ENCODE measurements around the gene HTRA1.
A peak's percentile ranks its signal among the peaks of the same experiment; 100 is the strongest.

Gene HTRA1

DNA sequence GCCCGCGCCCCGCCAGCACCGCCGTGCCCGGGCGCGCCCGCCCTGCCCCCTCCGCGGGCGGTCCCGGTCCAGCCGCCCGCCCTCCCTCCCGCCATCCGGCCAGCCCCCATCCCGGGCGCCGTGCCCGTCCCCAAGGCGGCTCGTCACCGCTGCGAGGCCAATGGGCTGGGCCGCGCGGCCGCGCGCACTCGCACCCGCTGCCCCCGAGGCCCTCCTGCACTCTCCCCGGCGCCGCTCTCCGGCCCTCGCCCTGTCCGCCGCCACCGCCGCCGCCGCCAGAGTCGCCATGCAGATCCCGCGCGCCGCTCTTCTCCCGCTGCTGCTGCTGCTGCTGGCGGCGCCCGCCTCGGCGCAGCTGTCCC is at the start of gene HTRA1:
Gene HTRA1, plus strand, starts transcription at position 187 of the 362 bp plus-strand sequence. Its CDS starts 100 bp downstream, at position 287.
- DNase-seq (ENCODE audit: low spot score): peak; percentile 78

DNA sequence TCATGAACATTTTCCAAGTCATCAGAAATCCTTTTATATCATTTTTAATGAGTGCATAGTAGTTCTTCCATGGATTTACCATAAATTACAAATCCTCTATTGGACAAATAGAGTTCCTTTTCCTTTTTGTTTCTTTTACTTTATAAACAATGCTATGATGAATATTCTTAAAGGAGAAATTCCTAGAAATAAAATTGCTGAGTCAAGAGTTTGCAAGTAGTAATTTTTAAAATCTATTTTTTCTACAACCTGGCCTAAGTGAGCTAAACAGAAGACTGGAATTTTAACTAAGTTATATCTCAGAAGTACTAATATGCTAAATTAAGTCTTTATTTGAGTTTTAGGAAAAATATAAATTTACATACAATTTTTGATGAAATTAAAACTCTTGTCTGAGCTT is 48.0 kb upstream of the HTRA1 start:
- DNase-seq (ENCODE audit: low spot score): no peak

DNA sequence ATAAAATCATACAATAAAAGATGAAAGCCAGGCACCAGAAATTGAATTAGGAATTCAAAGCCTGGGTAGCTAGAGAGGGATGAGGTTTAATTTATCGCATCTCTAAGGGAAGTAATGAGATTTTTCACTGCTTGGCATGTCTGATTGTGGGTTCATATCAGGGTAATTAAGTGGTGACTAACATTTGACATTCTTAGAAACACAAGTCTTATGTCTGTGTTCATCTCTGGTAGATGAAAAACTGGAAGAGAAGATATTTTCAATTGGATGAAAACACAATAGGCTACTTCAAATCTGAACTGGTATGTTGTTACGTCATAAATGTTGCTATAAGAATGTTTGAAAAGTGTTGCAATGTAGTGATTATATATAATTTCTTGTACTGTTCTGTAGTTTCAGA is 43.7 kb upstream of the HTRA1 start:
- DNase-seq (ENCODE audit: low spot score): no peak

DNA sequence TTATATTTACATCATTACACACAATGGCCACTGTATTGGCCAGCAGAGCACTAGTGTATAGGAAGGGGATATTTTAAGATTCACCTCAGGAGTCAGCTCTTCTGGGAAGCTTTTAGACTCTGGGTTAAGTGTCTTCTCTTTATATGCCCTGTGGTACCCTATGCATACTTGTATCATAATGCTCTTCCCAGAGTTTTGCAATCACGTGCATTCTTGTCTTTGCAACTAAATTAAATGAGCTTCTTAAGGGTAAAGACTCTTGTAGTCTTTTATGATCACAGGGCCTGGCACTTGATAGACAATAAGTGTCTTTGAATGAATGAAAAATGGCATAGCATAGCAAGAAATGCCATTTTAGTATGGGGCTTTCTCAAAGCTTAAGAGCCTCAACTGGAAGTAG is 42.3 kb upstream of the HTRA1 start:
- DNase-seq (ENCODE audit: low spot score): no peak

DNA sequence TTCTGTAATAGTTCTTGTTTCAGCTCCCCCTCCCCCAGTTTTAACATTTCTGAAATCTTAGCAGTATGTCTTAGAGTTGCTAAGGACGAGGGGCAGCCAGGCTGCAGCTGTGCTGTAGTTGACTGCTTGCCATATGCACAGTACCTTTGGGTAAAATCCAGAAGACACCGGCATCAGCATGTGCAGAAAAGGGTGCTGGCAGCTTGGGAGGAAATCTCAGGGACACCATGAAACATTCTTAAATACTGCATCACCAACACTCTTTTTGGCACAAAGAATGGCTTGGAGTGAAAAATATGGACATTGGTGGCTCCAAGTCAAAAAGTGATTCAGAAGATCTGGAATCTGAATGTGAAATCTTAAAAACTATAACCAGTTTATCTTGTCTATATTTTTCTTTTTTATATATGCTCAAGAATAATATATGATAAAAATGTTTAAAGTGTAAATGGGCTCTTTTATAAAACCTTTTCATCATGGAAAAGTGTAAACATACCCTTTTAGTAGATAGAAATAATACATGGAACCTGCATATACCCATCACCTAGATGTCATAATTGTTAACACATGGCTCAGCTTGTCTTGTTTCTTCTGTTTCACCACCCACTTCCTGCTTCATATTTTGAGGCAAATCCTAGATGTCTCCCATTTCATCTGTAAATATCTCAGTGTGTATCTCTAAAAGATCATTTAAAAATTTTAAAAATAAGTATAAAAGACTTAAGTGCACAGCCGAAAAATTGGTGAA is 41.3 kb upstream of the HTRA1 start:
- no peak for DNase-seq (ENCODE audit: low spot score)

DNA sequence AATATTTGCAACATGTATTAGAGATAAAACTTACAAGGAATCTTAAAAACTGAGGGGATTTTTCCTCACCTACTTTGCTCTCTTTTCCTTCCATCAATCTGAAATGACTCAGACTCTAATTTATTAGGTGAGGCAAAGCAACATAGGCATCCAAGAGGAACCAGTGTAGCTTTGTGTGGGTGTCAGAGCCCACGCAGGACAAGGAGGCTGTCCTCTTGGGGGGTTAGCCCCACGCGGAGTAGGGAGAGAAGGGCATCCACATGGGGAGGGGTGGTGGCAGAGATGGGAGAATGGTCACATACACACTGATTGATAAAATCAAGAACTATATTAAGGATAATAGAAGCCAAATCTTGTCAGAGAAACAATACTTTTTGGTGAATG is 40.7 kb upstream of the HTRA1 start:
- no peak for DNase-seq (ENCODE audit: low spot score)

DNA sequence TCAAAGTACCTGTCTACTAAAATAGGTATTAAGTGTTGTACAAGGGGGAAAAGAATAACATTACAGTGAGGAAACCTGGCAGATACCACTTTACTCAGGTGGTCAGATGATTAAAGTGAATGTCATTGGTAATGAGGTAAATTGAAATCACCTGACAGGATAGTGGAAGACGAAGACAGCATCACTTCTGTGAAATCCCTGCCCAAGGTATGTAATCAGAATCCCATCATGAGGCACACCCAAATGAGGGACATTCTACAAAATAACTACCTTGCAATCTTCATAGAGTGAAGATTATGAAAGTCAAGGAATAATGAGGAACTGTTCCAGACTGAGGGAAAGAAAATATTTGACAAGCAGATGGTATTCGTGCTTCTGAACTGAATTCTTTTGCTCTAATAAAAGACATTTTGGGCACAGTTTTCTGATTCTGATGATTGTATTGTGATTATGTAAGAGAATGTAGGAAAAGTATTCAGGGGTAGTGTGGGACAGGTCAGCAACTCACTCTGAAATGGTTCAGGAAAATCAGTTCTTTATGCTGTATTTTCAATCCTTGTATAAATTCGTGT is 40.2 kb upstream of the HTRA1 start:
- DNase-seq (ENCODE audit: low spot score): no peak

DNA sequence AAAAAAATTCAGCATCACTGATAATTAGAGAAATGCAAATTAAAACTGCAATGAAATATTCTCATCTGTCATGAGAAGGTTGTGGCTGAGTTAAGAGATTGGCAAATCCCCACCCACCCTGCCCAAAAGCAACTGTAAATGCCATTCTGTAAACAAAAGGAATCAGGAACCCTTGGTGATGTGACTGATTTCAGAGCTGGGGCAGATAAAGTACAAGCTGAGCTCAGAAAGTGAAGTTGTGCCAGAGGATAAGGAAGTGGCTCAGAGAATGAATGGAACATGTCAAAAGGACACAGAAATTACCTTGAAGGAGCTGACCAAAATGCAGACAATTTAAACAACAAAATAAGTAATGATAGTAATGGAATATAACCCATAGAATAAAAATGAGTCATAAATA is 39.6 kb upstream of the HTRA1 start:
- DNase-seq (ENCODE audit: low spot score): no peak

DNA sequence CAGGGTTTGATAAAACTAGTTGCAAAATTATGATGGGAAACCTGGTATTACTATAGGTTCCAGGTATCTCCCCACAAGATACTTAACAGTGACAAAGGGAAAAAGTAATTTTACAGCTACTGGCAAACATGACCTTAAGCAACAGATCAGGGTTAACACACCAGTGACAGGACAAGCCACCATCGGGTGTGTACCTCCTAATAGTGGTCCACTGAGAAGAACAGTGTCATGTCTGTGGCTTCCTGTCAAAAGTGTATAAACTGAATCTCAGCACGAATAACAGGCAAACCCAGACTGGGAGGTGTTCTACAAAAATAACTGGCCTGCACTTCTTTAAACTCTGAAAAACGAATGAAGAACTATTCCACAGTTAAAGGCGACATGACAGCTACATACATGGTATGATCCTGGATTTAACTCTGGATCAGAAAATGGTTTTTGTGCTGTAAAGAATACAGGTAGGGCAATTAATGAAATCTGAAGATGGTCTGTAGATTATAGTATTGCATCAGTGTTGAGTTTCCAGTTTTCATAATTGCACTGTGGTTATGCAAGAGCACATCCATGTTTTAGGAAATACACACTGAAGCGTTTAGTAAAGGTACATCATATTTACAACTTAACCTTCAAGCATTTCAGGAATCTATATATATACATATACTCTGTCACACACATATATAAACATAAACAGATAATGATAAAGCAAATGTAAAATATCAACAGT is 38.9 kb upstream of the HTRA1 start:
- DNase-seq (ENCODE audit: low spot score): no peak

DNA sequence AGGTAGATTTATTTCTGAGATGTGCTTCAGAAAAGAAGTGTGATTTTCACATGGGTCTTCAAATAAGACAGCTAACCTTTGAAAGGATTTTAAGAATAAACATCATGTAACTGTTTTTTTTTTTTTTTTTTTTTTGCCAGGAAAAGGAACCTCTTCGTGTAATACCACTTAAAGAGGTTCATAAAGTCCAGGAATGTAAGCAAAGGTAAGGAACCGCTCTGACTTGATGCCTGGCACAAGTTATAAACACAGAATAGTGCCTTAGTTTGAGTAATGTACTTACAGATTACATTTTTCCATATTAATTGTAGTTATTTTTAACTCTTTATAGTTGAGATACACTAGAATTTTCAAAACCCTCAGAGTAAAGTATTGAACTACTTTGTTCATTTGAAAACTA is 37.3 kb upstream of the HTRA1 start:
- no peak for DNase-seq (ENCODE audit: low spot score)

DNA sequence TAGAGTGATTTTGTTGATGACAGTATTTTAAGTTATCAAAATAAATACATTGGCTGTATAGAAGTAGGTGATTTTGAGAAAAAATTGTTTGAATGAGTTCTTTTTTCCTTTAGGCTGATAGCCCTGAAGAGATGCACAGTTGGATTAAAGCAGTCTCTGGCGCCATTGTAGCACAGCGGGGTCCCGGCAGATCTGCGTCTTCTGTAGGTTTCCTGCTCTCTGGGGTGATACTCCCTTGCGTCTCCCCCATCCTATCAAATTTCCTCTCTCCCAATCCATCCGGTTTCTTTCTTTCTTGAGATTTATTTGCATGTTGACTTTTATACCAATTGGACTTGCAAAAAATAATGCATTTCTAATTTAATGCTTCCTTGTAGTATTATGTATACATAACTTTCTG is 34.5 kb upstream of the HTRA1 start:
- DNase-seq (ENCODE audit: low spot score): no peak

DNA sequence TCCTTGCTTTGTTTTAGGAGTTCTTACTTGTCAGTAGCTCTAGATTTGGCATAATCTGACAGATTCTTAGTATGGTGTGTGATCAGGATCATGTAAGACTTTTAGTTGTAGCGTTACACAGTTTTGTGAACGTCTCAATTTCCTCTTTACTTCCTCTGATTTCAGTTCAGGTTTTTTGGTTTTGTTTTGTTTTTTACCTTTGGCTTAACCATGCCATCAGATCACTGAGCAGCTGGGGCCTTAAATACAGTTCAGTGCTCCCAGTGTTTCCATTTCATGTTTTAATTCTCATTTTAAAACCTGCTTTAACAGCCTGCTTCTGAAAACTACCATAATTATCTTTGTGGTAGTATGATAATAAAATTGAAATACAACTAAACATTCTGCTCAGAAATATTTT is 34.1 kb upstream of the HTRA1 start:
- no peak for DNase-seq (ENCODE audit: low spot score)

DNA sequence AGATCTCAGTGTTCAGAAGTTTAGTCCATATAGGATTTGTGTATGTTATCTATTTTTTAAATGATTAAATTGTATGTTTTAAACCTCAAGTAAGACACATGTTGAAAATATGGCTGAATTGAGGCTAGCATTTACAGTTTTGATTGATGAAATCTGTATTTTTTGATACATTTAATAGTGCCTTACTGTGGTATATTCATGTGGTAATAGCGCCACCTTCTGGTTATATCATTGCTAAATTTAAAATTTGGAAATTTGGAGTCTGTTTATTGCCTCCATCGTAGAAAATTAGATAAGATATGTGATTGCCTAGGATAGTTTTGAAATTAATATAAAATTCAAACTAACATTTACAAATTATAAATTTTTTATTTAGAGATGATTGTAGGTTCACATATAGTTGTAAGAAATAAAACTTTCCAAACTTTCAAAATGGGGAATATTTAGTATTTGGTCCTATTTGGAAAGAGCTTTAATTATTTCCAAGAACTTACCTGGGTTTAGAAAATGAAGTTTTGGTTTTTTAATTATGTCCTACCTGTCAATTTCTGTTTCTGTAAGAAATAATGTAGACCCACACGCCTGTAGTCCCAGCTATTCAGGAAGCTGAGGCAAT is 26.0 kb upstream of the HTRA1 start:
- DNase-seq (ENCODE audit: low spot score): no peak

DNA sequence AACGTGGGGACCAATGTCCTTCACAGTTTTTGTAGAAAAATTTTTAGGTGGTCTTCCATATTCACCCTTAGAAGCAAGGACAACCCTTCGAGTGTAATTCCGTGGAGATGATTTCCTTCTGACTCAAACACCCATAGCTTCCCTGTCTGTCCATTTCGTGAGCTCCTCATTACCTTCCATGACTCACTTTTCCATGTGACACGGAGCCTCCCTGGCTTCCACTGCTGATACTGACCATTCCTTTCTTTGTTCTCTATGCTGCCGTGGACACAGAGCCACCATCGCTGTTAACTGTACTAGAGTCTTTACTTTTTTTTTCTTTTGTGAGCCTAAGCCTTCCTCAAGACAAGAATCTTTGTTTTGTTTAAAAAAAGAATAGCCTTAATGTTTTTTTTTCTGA is 19.4 kb upstream of the HTRA1 start:
- no peak for DNase-seq (ENCODE audit: low spot score)

DNA sequence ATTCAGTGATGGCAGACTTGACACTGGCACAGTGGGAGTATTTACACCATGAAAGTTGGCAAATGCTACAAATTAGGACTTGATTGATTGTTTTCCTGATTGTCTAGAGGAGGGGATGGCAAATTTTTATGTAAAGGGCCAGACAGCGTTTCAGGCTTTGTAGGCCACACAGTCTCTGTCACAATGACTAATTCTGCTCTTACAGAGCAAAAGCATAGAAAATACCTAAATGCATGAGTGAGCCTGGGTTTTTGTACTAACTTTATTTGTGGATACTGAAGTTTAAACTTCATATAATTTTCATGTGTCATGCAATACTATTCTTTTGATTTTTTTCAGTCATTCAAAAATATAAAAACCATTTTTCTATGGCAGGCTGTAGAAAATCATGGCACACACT is 15.9 kb upstream of the HTRA1 start:
- no peak for DNase-seq (ENCODE audit: low spot score)

DNA sequence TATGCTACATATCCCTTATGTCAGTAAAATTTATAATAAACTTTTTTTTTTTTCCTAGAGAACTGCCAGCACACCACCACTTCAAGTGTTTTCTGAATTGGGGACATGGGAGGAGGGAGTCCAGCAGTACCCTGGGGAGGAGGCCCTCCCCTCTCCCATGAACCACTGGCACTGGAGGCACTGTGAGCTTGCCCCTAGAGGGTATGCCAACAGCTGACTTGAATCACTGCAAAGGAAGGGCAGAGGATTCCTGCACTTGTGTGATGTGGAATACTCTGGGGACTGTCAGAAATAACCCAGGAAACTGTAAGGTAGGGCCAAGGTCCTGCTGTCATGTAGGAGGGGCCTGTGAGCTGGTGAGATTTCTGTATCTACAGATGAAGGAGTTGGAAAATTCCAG is 15.4 kb upstream of the HTRA1 start:
- no peak for DNase-seq (ENCODE audit: low spot score)

DNA sequence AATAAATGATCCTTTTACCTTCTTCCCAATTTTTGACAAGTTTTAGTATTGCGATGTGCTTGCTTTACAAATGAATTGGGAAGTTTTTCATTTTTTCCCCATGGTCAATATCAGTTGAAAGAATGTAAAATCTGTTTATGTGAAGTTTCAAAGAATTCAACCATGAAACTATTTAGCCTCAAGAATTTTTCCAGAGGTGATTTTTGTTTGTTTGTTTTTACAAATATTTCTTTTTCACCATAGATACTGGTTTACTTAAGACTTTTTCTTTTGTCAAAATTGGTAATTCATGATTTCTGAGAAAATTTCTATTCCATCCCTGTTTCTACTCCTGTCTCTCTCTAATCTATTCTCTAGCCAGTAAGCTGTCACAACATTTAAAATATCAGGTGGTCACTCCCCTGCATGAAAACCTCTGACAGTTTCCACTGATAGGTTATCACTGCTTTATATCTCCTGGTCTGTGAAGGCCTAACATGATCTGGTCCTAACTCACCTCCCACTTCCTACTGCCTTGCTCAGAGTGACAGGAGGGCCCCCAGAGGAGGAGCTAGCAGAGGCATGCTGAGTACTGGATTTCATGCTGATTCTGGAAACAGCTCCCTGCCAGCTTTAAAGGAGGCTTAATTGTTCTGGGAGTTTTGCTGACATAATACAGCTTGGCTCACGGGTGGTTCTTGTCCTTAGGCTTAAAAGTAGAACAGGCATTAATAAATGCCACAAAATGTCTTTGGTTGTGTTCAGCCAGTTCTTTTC is 14.5 kb upstream of the HTRA1 start:
- no peak for DNase-seq (ENCODE audit: low spot score)

DNA sequence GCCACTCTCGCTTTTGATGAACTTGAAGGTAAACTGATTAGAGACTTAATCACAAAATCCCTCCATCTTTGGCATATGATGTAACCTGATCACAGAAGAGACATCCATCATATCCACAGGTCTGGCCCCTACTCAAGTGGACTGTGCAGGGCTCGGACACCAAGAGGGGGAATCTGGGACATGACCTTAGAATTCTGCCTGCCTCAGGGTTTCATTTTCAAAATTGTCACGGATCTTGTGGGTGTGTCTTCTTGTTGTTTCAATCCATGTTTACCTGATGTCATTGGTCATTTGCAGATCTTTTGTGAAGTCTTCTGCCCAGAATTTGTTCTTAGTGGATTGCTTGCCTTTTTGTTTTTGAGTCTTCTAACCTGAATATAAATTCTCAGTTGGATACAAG is 12.8 kb upstream of the HTRA1 start:
- no peak for DNase-seq (ENCODE audit: low spot score)

DNA sequence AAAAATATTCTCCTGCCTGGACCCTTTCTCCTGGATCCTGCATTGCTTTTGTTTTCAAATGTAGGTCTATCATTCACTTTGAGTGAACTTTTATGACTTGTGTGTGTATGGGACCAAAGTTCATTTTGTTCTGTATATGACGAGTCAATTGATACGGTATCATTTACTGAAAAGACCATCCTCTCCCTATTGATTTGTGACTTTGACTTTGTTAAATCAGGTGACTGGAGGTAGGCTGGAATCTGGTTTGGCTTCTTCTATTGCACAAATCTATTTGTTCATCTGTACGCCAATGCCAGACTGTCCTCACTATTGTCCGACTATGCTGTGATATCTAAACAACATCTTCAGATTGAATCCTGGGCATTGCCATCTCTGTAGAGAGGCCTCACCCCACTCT is 12.2 kb upstream of the HTRA1 start:
- no peak for DNase-seq (ENCODE audit: low spot score)

DNA sequence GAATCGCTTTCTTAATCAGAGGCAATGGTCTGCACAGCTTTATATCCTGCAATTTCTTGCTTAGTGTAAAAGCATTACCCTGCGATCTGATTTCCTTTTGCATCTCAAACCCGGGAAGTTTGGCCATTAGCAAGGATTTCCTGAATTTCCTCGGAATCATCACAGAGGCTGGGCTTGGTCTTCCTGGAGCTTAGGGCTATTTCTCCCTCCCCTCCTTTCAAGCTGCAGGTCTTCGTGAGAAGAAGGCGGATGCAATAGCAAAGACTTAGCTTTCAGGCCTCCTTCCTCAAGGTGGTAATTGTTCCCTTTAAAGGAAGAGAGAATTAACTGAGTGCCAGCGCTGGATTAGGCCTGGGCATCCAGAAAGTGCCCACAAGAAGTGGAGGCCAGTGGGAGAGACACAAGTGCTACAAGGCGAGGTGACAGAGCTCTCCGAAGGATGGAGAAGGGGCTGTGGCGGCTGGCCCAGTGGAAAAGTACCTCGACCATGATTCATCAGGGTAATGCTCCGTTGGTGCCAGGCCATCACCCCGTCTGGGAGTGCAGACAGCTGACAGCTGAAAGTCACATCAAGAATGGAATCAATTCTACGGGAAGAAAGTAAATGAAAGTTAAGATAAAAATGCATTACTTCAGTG is 10.9 kb upstream of the HTRA1 start:
- no peak for DNase-seq (ENCODE audit: low spot score)

DNA sequence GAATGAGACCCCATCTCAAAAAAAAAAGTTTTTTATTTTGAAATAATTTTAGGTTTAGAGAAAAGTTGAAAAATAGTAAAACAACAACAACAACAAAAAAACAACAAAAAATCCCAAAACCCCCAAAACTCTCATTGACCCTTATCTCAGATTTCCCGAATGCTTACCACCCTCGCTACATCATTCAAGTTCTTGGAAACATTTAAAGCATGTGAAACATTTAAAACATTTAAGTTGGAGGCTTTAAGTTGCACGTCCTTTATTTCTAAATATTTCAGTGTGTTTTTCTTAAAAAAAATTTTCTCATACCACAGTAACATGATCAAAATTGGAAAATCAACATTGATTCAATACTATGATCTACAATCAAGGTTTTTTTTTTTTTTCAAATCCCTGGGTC is 7.3 kb upstream of the HTRA1 start:
- no peak for DNase-seq (ENCODE audit: low spot score)

DNA sequence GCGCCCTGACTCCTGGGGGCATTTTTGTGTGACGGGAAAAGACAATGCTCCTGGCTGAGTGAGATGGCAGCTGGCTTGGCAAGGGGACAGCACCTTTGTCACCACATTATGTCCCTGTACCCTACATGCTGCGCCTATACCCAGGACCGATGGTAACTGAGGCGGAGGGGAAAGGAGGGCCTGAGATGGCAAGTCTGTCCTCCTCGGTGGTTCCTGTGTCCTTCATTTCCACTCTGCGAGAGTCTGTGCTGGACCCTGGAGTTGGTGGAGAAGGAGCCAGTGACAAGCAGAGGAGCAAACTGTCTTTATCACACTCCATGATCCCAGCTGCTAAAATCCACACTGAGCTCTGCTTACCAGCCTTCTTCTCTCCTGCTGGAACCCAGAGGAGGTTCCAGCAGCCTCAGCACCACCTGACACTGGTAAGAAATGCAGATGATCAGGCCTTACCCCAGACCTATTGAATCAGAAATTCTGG is 6.7 kb upstream of the HTRA1 start, which contains the start of gene ARMS2:
Gene ARMS2, plus strand, starts transcription at position 51 of the 478 bp plus-strand sequence. Its CDS starts 75 bp downstream, at position 126.
- no peak for DNase-seq (ENCODE audit: low spot score)
